Mucosa of stomach (tissue), 1 donor: ENCODE data around the gene DHRS12.

Experiments
- H3K27me3 ChIP-seq: one replicate; pipeline ENCODE4 v1.7.0; 2013; ENCODE audit warnings: mild to moderate bottlenecking, low read length; ENCODE audit not compliant: control insufficient read depth, insufficient read depth
- H3K36me3 ChIP-seq: one replicate; pipeline ENCODE4 v1.7.0; 2013; ENCODE audit warnings: low read length; ENCODE audit not compliant: control insufficient read depth, insufficient read depth
- H3K4me1 ChIP-seq: one replicate; pipeline ENCODE4 v1.7.0; 2013; ENCODE audit warnings: mild to moderate bottlenecking, low read length; ENCODE audit not compliant: control insufficient read depth, insufficient read depth
- H3K4me3 ChIP-seq: one replicate; pipeline ENCODE4 v1.7.0; 2013; ENCODE audit warnings: low read length
- H3K9ac ChIP-seq: one replicate; pipeline ENCODE4 v1.7.0; 2013; ENCODE audit warnings: mild to moderate bottlenecking, low read length, moderate library complexity
- H3K9me3 ChIP-seq: one replicate; pipeline ENCODE4 v1.7.0; 2013; ENCODE audit warnings: mild to moderate bottlenecking, low read length, moderate library complexity; ENCODE audit not compliant: control insufficient read depth
- donor health status: Pancreatic carcinoma.

Gene DHRS12

DNA sequence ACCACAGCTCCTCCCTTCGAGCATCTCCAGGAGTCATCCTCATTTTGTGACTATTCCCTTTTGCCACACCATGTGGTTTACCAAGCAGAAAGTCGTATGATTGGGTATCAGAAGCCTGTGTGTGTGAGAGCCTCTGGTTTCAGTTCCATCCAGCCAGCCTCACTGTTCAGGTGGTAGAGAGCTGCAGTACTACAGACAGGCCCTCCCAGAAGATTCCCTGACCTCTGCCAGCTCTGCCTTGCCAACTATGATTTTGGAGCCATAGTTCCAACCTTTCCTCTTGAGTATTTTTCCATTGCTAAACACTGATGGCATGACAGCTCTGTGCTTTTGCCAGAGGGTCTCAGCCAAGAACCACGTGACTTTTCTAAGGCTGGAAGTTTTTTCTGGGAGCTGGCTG is 82.5 kb downstream of the DHRS12 start:
- H3K9ac ChIP-seq = no peak overlapping the region
- H3K4me3 ChIP-seq = no peak overlapping the region
- no peaks in the 10 kb centered on the region for H3K9me3 ChIP-seq
- no peaks in the 10 kb centered on the region for H3K4me1 ChIP-seq
- H3K36me3 ChIP-seq = no peaks in the 10 kb centered on the region
- no peaks in the 10 kb centered on the region for H3K27me3 ChIP-seq

DNA sequence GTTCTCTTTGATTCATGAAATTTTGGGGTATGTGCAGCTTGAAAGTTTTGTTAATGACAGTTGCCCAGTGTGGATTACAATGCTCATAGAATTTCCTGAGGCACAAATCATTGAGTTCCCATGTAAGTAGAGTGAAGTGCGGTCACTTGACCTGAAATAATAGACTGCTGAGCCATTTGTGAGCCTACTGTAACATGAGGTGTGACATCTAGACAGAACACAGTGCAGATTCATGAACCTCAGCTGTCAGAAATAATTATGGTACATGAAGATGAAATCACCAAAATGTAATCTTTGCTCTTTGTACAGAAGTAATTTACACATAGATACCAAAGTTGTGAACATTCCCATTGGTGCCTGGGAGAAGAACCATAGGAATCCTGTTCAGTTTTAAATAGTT is 84.6 kb downstream of the DHRS12 start:
- H3K36me3 ChIP-seq = no peaks in the 10 kb centered on the region
- no peaks in the 10 kb centered on the region for H3K27me3 ChIP-seq
- no peaks in the 10 kb centered on the region for H3K4me1 ChIP-seq
- no peaks in the 10 kb centered on the region for H3K9me3 ChIP-seq
- H3K4me3 ChIP-seq = no peak overlapping the region
- H3K9ac ChIP-seq = no peak overlapping the region
